Measurements from ENCODE around the gene TPPP2. TPM values are rescaled to one million over a fixed set of nuclear protein-coding genes. Genes with fewer than 3 reads are reported as not detected.

The TPPP2 gene
- total RNA-seq, 2 donors from 2014 or later = 0.73 to 1.7 TPM

GRCh38 chr14:21018781-21019180 lies 11.2 kb upstream of the TPPP2 start:
- no peak overlapping the region for H3K4me3 ChIP-seq (ENCODE audit: low read length)
- Mint-ChIP-seq H3K27me3 (ENCODE audit: insufficient read depth) (peaks cover 21% of the 10 kb centered on the region), H3K36me3 (ENCODE audit: low read depth) (peaks cover 42% of the 10 kb centered on the region), H3K4me3 (no peak overlapping the region), H3K27ac (no peak overlapping the region), H3K4me1 (peaks cover 20% of the 10 kb centered on the region), H3K9me3 (no peaks in the 10 kb centered on the region)
- H3K9ac ChIP-seq (ENCODE audit: extremely low read depth, low read length, poor library complexity, severe bottlenecking) = no peak overlapping the region
- no peaks in the 10 kb centered on the region for H3K9me3 ChIP-seq (ENCODE audit: control insufficient read depth, low read length)
- no peak overlapping the region for H3K27ac ChIP-seq (ENCODE audit: low read depth, low read length)
- peaks cover 3% of the 10 kb centered on the region for H3K27me3 ChIP-seq (ENCODE audit: control insufficient read depth, insufficient read depth, low read length, poor library complexity, severe bottlenecking)
- H3K36me3 ChIP-seq (ENCODE audit: control insufficient read depth, insufficient read depth, low read length) = peaks cover 6% of the 10 kb centered on the region
- DNase-seq = no peak
- no peaks in the 10 kb centered on the region for H3K4me1 ChIP-seq (ENCODE audit: control insufficient read depth, insufficient read depth, low read length)
- 95% methylated on average over 3 of the region's 3 CpGs; no CpG with 5 or more reads in 1 of the 2 experiments for WGBS, 2 experiments (ENCODE audit: insufficient coverage in 1 of 2, insufficient read length in 1 of 2)
- no peak for TF ChIP-seq CTCF (conservative IDR thresholded peaks at IDR 0.05)

GRCh38 chr14:21019366-21019765 lies 10.7 kb upstream of the TPPP2 start:
- no peak overlapping the region for H3K9ac ChIP-seq (ENCODE audit: extremely low read depth, low read length, poor library complexity, severe bottlenecking)
- TF ChIP-seq CTCF (conservative IDR thresholded peaks at IDR 0.05) = no peak
- H3K27ac Mint-ChIP-seq = no peak overlapping the region
- H3K27ac ChIP-seq (ENCODE audit: low read depth, low read length) = no peak overlapping the region
- no peaks in the 10 kb centered on the region for H3K9me3 ChIP-seq (ENCODE audit: control insufficient read depth, low read length)
- H3K27me3 Mint-ChIP-seq (ENCODE audit: insufficient read depth) = peaks cover 26% of the 10 kb centered on the region
- H3K4me3 ChIP-seq (ENCODE audit: low read length) = no peak overlapping the region
- DNase-seq = no peak
- H3K27me3 ChIP-seq (ENCODE audit: control insufficient read depth, insufficient read depth, low read length, poor library complexity, severe bottlenecking) = peaks cover 8% of the 10 kb centered on the region
- WGBS, 2 experiments (ENCODE audit: insufficient coverage in 1 of 2, insufficient read length in 1 of 2) = 86% methylated on average over 1 of the region's 1 CpG; no CpG with 5 or more reads in 1 of the 2 experiments
- H3K9me3 Mint-ChIP-seq = no peaks in the 10 kb centered on the region
- H3K4me1 ChIP-seq (ENCODE audit: control insufficient read depth, insufficient read depth, low read length) = no peaks in the 10 kb centered on the region
- peaks cover 6% of the 10 kb centered on the region for H3K36me3 ChIP-seq (ENCODE audit: control insufficient read depth, insufficient read depth, low read length)
- peaks cover 25% of the 10 kb centered on the region for H3K4me1 Mint-ChIP-seq
- H3K4me3 Mint-ChIP-seq = no peak overlapping the region
- H3K36me3 Mint-ChIP-seq (ENCODE audit: low read depth) = peaks cover 42% of the 10 kb centered on the region

GRCh38 chr14:21020977-21021545 lies 9.0 kb upstream of the TPPP2 start:
- no peak overlapping the region for H3K4me3 ChIP-seq (ENCODE audit: low read length)
- Mint-ChIP-seq H3K4me1 (peaks cover 27% of the 10 kb centered on the region), H3K4me3 (no peak overlapping the region), H3K36me3 (ENCODE audit: low read depth) (peaks cover 42% of the 10 kb centered on the region), H3K27me3 (ENCODE audit: insufficient read depth) (peaks cover 26% of the 10 kb centered on the region), H3K9me3 (no peaks in the 10 kb centered on the region), H3K27ac (no peak overlapping the region)
- WGBS, 2 experiments (ENCODE audit: insufficient coverage in 1 of 2, insufficient read length in 1 of 2) = 88 to 93% methylated on average over 4 of the region's 5 CpGs
- peaks cover 6% of the 10 kb centered on the region for H3K36me3 ChIP-seq (ENCODE audit: control insufficient read depth, insufficient read depth, low read length)
- H3K4me1 ChIP-seq (ENCODE audit: control insufficient read depth, insufficient read depth, low read length) = no peaks in the 10 kb centered on the region
- no peak for TF ChIP-seq CTCF (conservative IDR thresholded peaks at IDR 0.05)
- DNase-seq = no peak
- H3K27ac ChIP-seq (ENCODE audit: low read depth, low read length) = no peak overlapping the region
- H3K9ac ChIP-seq (ENCODE audit: extremely low read depth, low read length, poor library complexity, severe bottlenecking) = no peak overlapping the region
- no peaks in the 10 kb centered on the region for H3K9me3 ChIP-seq (ENCODE audit: control insufficient read depth, low read length)
- H3K27me3 ChIP-seq (ENCODE audit: control insufficient read depth, insufficient read depth, low read length, poor library complexity, severe bottlenecking) = peaks cover 11% of the 10 kb centered on the region
